Measurements from ENCODE around the gene NPSR1. TPM values are rescaled to one million over a fixed set of nuclear protein-coding genes. Genes with fewer than 3 reads are reported as not detected.
"Not testable (repeated sequence)": the region's sequence is repeated elsewhere in the genome, so short reads cannot be mapped to it uniquely, and the experiment has no call there.

NPSR1 gene
- polyA plus RNA-seq, 4 donors = 0.14 TPM; not detected in 3

GRCh38 chr7:34866222-34866621 is 208.2 kb downstream of the NPSR1 start:
- not testable (repeated sequence) for DNase-seq (ENCODE audit: low read depth in 4 of 4, low spot score in 3 of 4)

- not testable (repeated sequence) for DNase-seq (ENCODE audit: low read depth in 4 of 4, low spot score in 3 of 4)
Measured at GRCh38 chr7:34867341-34867740, 209.3 kb downstream of the NPSR1 start.

GRCh38 chr7:34868602-34869001 is 210.6 kb downstream of the NPSR1 start:
- DNase-seq (ENCODE audit: low read depth in 4 of 4, low spot score in 3 of 4) = not testable (repeated sequence)

- DNase-seq (ENCODE audit: low read depth in 4 of 4, low spot score in 3 of 4) = no peak
Measured at GRCh38 chr7:34869057-34869456, 211.0 kb downstream of the NPSR1 start.

- not testable (repeated sequence) for DNase-seq (ENCODE audit: low read depth in 4 of 4, low spot score in 3 of 4)
Measured at GRCh38 chr7:34870041-34870440, 212.0 kb downstream of the NPSR1 start.

GRCh38 chr7:34874329-34874728 is 216.3 kb downstream of the NPSR1 start:
- DNase-seq (ENCODE audit: low read depth in 4 of 4, low spot score in 3 of 4) = not testable (repeated sequence)

- no peak for DNase-seq (ENCODE audit: low read depth in 4 of 4, low spot score in 3 of 4)
Measured at GRCh38 chr7:34875481-34875880, 217.5 kb downstream of the NPSR1 start.

GRCh38 chr7:34878944-34879735 is 221.1 kb downstream of the NPSR1 start:
- not testable (repeated sequence) for DNase-seq (ENCODE audit: low read depth in 4 of 4, low spot score in 3 of 4)

GRCh38 chr7:34879871-34880270 is 221.9 kb downstream of the NPSR1 start:
- no peak for DNase-seq (ENCODE audit: low read depth in 4 of 4, low spot score in 3 of 4)

GRCh38 chr7:34883855-34884254 is 225.8 kb downstream of the NPSR1 start:
- not testable (repeated sequence) for DNase-seq (ENCODE audit: low read depth in 4 of 4, low spot score in 3 of 4)

- no peak for DNase-seq (ENCODE audit: low read depth in 4 of 4, low spot score in 3 of 4)
Measured at GRCh38 chr7:34886856-34887255, 228.8 kb downstream of the NPSR1 start.

- DNase-seq (ENCODE audit: low read depth in 4 of 4, low spot score in 3 of 4) = no peak
Measured at GRCh38 chr7:34889951-34890350, 231.9 kb downstream of the NPSR1 start.

- no peak for DNase-seq (ENCODE audit: low read depth in 4 of 4, low spot score in 3 of 4)
Measured at GRCh38 chr7:34895202-34895601, 237.2 kb downstream of the NPSR1 start.

Data from left renal pelvis (tissue), 4 donors.